Tibial nerve (tissue), 4 donors: ENCODE data around the gene SLC9A2. TPM values are rescaled to one million over a fixed set of nuclear protein-coding genes. Genes with fewer than 3 reads are reported as not detected.

ENCODE experiments used
- DNase-seq, 2 donors: peaks; one replicate each; pipeline ENCODE4 v3.0.0-alpha.2; 2019; ENCODE audit warnings: low spot score in 2 of 2
- H3K27ac ChIP-seq, 4 donors: fragments of 200-600 bp; sonication (generic) in 3 of 4; one replicate each; pipeline ENCODE4 v1.5.1; 2017 to 2019; ENCODE audit warnings: mild to moderate bottlenecking in 1 of 4
- H3K27me3 ChIP-seq, 2 donors: fragments of 200-600 bp; sonication (generic) in 1 of 2; one replicate each; pipeline versions ENCODE4 v1.5.1 to v1.6.0; 2017 to 2019
- H3K36me3 ChIP-seq, 3 donors: fragments of 200-600 bp; sonication (generic); one replicate each; pipeline ENCODE4 v1.5.1; 2018 to 2019
- H3K4me1 ChIP-seq, 4 donors: fragments of 200-600 bp; sonication (generic) in 3 of 4; one replicate each; pipeline ENCODE4 v1.5.1; 2017 to 2019
- H3K4me3 ChIP-seq, 4 donors: fragments of 200-600 bp; sonication (generic) in 3 of 4; one replicate each; pipeline ENCODE4 v1.5.1; 2017 to 2019; ENCODE audit warnings: mild to moderate bottlenecking in 1 of 4, moderate library complexity in 1 of 4
- H3K9me3 ChIP-seq, 4 donors: fragments of 200-600 bp; sonication (generic) in 3 of 4; one replicate each; pipeline ENCODE4 v1.5.1; 2017 to 2019
- EP300 ChIP-seq, 2 donors: sonication (generic); formaldehyde crosslinking; IDR thresholded peaks; one replicate each; pipeline ENCODE4 v1.6.1; 2017; ENCODE audit warnings: antibody characterized with exemption in 2 of 2, mild to moderate bottlenecking in 1 of 2
- POLR2A ChIP-seq, 2 donors: fragments of 450-650 bp; IDR thresholded peaks; one replicate each; pipeline ENCODE4 v1.6.1; 2017; ENCODE audit warnings: antibody characterized with exemption in 2 of 2, mild to moderate bottlenecking in 2 of 2, moderate library complexity in 2 of 2
- WGBS, 2 donors: methylation state at CpG; one replicate each; pipeline ENCODE4 v1.1.5; 2018; 5-methylcytosine and 5-hydroxymethylcytosine counted together
- total RNA-seq, 4 donors: library from RNA; depleted of rRNA; stranded (reverse); fragments of >200 nt; gene quantifications; one replicate each; pipeline ENCODE4 v1.1.0, GENCODE V29; 2016
- TF ChIP-seq, protein P1 (sequence below), 5 experiments: fragments of 200-600 bp in 3 of 5; fragments of 450-650 bp in 2 of 5; sonication (generic) in 3 of 5; IDR thresholded peaks; one replicate each; pipeline ENCODE4 v1.5.1; 2016 to 2019; ENCODE audit warnings: antibody characterized with exemption in 5 of 5, mild to moderate bottlenecking in 3 of 5, moderate library complexity in 2 of 5

SLC9A2 gene
- total RNA-seq, 4 donors from 2014 or later, result under 0.01 TPM; not detected in 3

DNA sequence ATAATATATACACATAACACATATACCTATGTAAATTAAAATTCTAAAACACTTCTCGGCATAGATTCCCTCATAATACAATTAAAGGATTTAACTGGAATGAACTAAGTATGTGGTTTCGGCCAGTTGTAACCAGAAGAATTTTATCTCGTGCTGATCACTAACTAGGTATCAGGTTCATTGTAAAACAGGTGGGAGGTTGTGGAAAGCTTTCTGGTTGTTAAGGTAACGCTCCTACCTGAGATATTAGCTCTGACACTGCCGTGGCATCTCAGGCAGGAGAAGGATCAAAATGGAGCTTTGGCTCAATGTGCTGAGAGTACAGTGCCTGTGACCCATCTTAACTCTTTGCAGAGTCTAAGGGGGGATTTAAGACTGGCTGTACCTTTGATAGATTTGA lies 42.5 kb downstream of the SLC9A2 start:
- Histone ChIP-seq H3K27ac (no peak overlapping the region), H3K27me3 (no peaks in the 10 kb centered on the region), H3K36me3 (no peaks in the 10 kb centered on the region), H3K4me1 (no peaks in the 10 kb centered on the region), H3K4me3 (no peak overlapping the region), H3K9me3 (no peaks in the 10 kb centered on the region)
- DNase-seq, result no peak
- WGBS, 2 donors, result 81 to 83% methylated on average over 5 of the region's 5 CpGs
- TF ChIP-seq, protein P1, sequence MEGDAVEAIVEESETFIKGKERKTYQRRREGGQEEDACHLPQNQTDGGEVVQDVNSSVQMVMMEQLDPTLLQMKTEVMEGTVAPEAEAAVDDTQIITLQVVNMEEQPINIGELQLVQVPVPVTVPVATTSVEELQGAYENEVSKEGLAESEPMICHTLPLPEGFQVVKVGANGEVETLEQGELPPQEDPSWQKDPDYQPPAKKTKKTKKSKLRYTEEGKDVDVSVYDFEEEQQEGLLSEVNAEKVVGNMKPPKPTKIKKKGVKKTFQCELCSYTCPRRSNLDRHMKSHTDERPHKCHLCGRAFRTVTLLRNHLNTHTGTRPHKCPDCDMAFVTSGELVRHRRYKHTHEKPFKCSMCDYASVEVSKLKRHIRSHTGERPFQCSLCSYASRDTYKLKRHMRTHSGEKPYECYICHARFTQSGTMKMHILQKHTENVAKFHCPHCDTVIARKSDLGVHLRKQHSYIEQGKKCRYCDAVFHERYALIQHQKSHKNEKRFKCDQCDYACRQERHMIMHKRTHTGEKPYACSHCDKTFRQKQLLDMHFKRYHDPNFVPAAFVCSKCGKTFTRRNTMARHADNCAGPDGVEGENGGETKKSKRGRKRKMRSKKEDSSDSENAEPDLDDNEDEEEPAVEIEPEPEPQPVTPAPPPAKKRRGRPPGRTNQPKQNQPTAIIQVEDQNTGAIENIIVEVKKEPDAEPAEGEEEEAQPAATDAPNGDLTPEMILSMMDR (IDR thresholded peaks at IDR 0.05), result no peak
- no peak for TF ChIP-seq EP300 (IDR thresholded peaks at IDR 0.05)
- TF ChIP-seq POLR2A (IDR thresholded peaks at IDR 0.05), result no peak

DNA sequence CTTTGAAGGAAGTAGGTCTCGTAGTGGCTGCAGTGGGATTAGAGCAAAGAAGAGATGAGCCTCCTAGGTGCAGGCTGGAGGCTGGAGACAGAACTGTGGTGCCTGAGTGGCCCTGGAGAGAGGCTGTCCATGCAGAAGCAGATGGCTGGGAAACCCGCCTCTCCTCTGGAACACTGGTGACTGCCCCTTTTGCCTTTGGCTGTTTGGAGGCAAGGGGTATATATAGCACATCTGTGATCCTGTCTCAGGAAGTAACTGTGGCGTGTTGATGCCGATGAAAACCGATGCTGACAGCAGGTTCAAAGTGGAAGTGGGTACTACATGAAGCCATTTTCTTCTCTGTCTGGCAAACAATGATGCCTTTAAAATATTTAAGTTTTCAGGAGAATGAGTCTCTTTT lies 43.5 kb downstream of the SLC9A2 start:
- Histone ChIP-seq H3K27me3 (no peaks in the 10 kb centered on the region), H3K9me3 (no peaks in the 10 kb centered on the region), H3K27ac (no peak overlapping the region), H3K4me3 (no peak overlapping the region), H3K4me1 (no peaks in the 10 kb centered on the region), H3K36me3 (no peaks in the 10 kb centered on the region)
- WGBS, 2 donors, result 62 to 63% methylated on average over 5 of the region's 5 CpGs
- no peak for DNase-seq
- TF ChIP-seq, protein P1 (IDR thresholded peaks at IDR 0.05), result no peak
- no peak for TF ChIP-seq POLR2A (IDR thresholded peaks at IDR 0.05)
- no peak for TF ChIP-seq EP300 (IDR thresholded peaks at IDR 0.05)

DNA sequence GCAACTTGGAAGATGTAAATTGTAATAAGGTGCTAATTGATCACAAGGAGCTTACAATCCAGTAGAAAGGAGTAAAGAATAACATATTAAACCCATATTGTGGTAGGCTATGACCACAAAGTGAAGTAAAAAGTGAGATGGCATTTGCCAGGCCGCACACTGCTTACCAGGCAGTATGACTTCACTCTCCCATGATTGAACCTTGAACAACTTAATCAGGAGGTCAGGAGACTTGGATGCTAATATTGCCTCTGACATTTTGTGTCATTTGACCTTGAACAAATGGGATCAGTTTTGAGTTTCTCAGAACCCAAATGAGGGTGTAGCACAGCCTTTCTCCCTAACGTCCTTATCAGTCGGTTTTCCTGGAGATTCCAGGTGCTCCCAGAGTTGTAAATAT lies 44.0 kb downstream of the SLC9A2 start:
- TF ChIP-seq, protein P1 (IDR thresholded peaks at IDR 0.05), result no peak
- TF ChIP-seq POLR2A (IDR thresholded peaks at IDR 0.05), result no peak
- no peak for TF ChIP-seq EP300 (IDR thresholded peaks at IDR 0.05)
- DNase-seq, result no peak
- Histone ChIP-seq H3K9me3 (no peaks in the 10 kb centered on the region), H3K27ac (no peak overlapping the region), H3K4me1 (no peaks in the 10 kb centered on the region), H3K36me3 (no peaks in the 10 kb centered on the region), H3K4me3 (no peak overlapping the region), H3K27me3 (no peaks in the 10 kb centered on the region)
- WGBS, 2 donors, result 62 to 63% methylated on average over 3 of the region's 3 CpGs

DNA sequence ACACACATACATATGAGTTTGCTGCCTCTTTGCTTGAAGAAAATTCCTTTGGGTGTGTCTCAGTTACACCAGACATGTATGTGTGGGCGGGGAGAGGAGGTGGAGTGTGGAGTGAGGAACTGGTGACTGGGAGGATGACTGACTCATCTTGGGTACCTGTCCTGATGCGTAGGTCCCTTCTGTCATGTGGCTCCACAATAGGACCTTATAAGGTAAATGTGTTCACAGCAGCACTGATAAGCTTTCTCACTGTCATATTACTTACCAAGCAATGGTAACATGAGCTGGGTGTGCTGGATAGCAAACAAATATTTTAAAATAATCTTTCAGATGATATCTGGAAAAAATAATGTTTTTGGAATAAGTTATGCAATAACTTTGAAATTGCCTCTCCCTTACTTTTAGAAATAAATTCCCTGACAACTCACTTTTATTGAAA lies 45.1 kb downstream of the SLC9A2 start:
- TF ChIP-seq EP300 (IDR thresholded peaks at IDR 0.05), result no peak
- TF ChIP-seq, protein P1 (IDR thresholded peaks at IDR 0.05), result no peak
- no peak for TF ChIP-seq POLR2A (IDR thresholded peaks at IDR 0.05)
- H3K9me3 ChIP-seq, result no peaks in the 10 kb centered on the region
- WGBS, 2 donors, result 55 to 71% methylated on average over 2 of the region's 2 CpGs

DNA sequence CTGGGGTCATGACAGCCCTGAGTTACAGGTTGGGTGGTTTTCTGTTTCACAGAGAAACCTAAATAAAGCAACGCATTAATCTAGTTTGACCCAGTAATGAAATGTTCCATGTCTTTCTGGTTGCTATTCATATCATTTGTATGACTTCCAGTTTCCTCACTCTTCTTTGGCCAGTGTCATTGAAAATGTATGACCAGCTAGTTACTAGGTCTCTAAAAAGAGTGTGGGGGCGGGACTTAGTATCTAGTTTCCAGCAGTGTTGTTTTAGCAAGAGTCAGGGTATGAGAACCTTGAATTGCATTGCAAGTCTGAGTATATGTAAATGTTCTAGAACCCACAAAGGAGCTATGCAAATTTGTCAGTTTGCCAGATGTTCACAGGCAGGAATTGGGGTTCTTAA lies 47.7 kb downstream of the SLC9A2 start:
- no peak overlapping the region for H3K27ac ChIP-seq
- 80 to 88% methylated on average over 2 of the region's 2 CpGs for WGBS, 2 donors
- TF ChIP-seq, protein P1 (IDR thresholded peaks at IDR 0.05), result no peak
- TF ChIP-seq EP300 (IDR thresholded peaks at IDR 0.05), result no peak
- no peak for TF ChIP-seq POLR2A (IDR thresholded peaks at IDR 0.05)
- no peaks in the 10 kb centered on the region for H3K36me3 ChIP-seq
- no peak for DNase-seq
- H3K27me3 ChIP-seq, result no peaks in the 10 kb centered on the region
- H3K4me1 ChIP-seq, result no peaks in the 10 kb centered on the region
- H3K9me3 ChIP-seq, result no peaks in the 10 kb centered on the region
- H3K4me3 ChIP-seq, result no peak overlapping the region

More for the DNA sequence above, 45.1 kb downstream of the SLC9A2 start:
- DNase-seq, result no peak
- Histone ChIP-seq H3K27ac (no peak overlapping the region), H3K36me3 (no peaks in the 10 kb centered on the region), H3K4me1 (no peaks in the 10 kb centered on the region), H3K27me3 (no peaks in the 10 kb centered on the region), H3K4me3 (no peak overlapping the region)
